Liver (tissue), 2 donors: ENCODE data around the gene BOLL.

ENCODE experiments used
- CTCF ChIP-seq: fragments of 150-350 bp; IDR thresholded peaks from 2 replicates; pipeline ENCODE4 v1.5.1; 2017; ENCODE audit warnings: improper control_type of control experiment, low read depth, low read length; ENCODE audit not compliant: missing input control
- FOXA1 ChIP-seq: IDR thresholded peaks from 2 replicates; pipeline ENCODE4 v1.6.1; 2016; ENCODE audit warnings: antibody characterized with exemption
- MAX ChIP-seq: IDR thresholded peaks from 2 replicates; pipeline ENCODE4 v1.6.1; 2016; ENCODE audit warnings: antibody characterized with exemption
- donor health status: healthy.

- peak; percentile 78 for TF ChIP-seq CTCF
- TF ChIP-seq MAX, result no peak
- TF ChIP-seq FOXA1, result no peak
Observed at GRCh38 chr2:197803033-197803444, 17.9 kb upstream of the BOLL start.
